ENCODE data around the gene TMEM256.
A peak's percentile ranks its signal among the peaks of the same experiment; 100 is the strongest.

The TMEM256 gene

DNA sequence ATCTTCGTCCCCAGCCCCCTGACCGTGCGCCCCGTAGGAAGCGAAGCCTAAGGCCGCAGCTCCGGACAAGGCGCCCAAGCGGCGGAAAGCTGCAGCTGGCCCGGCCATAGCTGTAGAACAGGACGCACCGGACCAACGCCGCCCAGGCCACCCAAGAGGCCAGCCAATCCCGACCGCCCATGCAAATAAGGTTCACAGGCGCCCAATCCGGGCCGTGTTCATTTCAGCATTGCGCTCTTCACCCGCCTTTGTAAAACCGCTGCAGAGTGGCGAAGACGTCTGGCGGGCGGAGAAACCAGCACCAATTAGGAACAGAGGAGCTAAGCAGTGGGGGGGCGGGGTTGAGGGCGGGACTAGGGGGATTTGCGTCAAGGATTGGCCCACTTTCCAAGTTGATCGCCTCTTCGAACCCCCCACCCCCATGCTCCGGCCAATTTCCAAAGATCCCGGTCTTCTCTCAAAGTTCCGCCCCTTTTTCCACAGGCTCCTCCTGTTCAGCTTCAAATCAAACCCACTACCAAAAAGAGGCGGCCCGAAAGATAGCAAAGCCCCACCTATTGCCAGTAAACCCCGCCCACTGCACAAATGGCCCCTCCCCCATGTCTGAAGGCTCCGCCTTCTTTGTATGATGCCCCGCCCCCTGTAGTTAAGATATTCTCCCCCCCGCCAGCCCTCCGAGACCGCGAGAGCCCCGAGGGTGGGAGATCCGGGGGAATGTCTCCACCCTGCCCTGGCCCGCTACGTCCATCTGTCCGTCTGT, at the start of gene TMEM256:
Gene TMEM256, minus strand, starts transcription at position 121 of the 760 bp plus-strand sequence. Its CDS starts 13 bp downstream, at position 108.
- peak; percentile 99 for DNase-seq

DNA sequence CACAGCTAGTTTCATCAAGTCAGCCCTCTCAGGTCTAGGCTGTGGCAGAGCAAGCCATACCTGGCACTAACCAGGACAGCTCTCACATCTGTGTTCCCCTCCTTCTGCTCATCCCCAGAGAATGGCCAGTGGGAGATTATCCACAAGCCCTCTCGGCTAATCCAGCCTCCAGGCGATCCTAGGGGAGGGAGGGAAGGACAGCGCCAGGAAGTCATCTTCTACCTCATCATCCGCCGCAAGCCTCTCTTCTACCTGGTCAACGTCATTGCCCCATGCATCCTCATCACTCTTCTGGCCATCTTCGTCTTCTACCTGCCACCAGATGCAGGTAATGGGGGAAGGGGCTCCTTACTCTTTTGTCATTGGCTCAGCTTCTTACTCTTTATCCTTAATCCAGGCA, 44.6 kb upstream of the TMEM256 start:
- DNase-seq: no peak

DNA sequence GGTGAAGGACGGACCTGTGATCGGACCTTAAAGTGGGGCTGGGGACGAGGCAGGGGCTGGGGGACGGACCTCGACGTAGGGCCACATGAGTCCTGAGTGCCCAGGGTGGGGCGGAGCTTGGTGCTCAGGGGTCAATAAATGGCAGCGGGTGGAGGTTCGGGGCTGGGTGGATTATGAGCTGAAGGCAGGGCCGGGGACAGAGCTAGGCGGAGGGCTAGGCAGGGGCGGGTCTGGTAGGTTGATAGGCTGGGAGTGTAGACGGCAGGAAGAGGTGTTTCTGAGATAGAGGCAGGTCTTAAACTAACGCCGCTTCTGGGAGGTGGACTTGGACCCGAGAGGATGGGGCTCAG, 41.7 kb upstream of the TMEM256 start:
- peak; percentile 39 for DNase-seq

DNA sequence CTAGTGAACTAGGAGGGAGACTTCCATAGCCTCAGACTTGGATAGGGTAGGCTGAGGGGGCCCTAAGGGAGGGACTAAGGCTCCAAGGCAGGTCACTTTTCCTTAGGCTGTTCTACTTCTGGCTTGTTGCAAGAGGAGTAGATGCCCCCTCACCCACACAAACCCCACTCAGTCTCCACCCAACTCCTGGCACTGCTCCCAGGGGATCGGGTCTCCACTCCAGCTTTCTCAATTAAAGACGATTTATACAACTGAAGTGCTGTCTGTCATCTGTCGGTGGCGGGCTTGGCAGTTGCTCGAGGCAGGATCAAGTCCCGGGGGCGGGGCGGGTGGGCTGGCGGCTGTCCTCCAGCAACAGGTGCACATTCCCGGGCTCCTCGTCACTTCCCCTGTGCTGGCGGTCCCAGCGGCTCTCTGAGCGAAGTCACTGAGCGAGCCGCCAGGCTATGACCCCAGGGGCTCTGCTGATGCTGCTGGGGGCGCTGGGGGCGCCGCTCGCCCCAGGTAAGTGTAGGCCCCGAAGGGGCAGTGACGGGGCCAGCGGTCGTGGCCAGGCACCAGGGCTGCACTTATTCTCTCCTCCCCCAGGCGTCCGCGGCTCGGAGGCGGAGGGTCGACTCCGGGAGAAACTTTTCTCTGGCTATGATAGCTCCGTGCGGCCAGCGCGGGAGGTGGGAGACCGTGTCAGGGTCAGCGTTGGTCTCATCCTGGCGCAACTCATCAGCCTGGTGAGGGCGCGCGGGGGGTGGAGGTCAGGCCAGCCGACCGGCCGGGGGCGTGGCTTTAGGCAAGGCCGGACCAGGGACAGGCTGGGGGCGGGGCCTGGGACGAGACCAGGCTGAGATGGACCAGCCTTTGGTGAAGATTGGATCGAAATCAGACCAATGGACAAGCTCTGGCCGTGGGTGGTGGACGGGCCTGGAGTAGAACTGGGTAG, 41.1 kb upstream of the TMEM256 start, which contains the start of gene CHRNB1:
Gene CHRNB1, plus strand, starts transcription at position 380 of the 937 bp plus-strand sequence. Its CDS starts 67 bp downstream, at position 447.
- DNase-seq: peak; percentile 12

DNA sequence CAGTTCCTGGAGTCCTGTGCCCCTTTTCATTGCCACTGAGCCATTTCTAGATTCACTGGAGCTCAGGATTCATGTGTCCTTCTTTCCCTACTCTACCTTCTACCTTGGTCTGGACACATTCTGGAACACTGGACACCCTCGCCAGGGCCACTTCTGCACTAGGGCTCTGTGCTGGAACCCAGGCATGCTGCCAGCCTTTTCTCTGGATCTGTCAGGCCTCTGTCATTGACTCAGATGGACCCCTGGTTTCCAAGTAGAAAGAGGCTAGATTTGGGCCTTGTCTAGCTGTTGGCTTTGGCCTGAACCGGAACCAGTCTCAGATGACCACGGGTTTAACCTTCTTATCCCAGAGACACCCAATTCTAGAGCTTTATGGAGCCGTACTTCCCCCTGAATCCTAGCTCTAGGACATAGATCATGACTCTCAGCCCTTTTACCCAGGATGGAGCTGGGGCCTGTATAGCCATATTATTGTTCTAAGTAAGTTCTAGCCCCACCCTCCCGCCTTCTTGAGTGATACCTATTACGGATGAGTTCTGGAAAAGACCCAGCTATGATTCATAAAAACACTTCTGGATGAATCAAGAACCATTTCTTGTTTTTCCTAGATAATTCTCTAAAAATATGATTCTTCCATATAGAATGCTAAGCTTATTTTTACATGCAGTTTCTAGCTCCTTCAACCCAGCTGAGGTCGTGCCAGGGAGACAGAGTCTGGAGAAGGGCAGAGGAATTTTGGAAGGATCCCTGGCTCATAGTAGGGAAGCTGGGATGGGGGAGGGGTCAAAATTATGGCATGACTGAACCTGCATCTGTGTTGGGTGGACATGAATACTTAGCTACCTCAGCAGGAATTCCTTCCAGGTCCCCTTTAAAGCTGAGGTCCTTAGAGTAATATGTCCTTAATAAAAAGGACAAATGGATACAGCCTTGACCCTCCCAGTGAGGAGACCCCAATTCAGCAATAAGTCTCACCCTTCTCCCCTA, 39.9 kb upstream of the TMEM256 start:
- DNase-seq: no peak

DNA sequence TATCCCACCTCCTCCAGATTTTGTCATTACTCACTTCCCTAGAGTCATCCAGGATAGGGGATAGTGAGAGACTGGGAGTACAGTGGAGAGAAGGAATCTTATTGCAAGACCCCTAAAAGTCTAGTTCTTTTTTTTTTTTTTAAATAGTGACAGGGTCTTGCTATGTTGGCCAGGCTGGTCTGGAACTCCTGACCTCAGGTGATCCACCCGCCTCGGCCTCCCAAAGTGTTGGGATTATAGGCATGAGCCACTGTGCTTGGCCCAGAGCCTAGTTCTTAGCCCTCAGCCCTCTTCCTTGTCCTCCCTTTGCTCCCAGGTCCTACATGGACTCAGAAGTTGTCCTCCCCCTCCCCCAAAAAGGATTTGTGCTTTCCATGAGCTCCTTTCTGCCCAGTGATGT, 38.2 kb upstream of the TMEM256 start:
- no peak for DNase-seq

DNA sequence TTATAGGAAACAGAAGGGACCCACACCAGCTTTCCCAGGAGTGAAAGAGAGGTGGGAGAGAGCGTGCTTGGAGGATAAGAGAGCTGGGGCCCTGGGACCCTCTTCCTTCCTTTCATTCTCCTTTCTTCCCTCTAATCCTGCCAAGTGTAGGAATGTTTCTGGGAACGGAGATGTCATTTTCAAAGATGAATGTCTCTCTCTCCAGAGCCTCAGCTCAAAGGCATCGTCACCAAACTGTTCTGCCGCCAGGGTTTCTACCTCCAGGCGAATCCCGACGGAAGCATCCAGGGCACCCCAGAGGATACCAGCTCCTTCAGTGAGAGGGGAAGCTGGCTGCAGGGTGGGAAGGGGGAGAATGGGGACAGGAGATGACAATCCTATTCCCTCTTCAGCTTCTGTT, 37.4 kb upstream of the TMEM256 start:
- no peak for DNase-seq

DNA sequence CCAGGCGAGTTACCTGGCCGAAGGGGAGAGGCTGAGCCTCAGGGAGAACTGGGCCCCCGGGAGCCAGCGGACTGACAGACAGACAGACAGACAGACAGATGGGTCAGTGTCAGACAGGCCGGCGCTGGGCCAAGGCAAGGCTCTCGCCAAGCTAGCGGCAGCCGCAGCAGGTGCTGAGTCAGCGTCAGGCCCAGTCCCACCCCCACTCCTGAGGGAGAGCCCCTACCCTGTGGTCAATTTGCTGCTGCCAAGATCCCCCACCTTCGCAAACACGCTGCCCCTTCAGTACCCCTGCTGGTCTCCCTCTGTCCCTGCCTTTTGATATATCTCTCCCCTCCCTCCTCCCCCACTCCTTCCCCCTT, 36.9 kb upstream of the TMEM256 start:
- DNase-seq: no peak

DNA sequence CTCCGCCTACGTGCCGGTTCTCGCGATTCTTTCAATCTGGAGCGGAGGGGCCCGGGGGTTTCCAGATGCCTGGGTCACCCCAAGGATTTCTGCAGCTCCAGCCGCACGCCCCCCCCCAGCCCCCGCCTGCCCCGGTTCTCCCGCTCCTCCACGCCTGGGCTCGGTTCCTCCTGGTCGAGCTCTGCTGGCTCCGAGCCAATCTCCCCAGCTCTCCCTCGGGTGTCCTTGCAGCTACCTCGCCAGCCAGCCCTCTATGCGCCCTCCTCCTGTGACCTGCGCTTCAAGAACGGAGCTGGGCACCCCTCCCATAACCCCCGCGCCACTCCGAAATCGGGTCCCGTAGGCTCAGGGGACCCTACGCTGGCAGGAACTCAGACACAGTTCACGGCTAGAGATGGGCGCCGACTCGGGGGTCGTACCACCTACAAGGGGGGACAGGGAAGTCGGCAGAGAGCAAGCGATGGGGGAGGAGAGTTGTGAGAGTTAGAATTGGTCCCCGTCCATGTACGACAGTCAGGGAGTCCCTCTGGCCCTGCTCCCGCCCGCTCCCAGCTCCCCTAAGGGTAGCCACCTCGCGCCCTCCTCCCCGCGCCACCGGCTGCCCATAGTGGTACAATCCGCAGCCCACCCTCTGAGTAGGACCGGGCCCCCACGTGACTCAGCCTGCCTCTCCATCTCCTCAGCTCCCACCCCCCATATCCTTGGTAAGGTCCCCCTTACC, 36.4 kb upstream of the TMEM256 start:
- peak; percentile 67 for DNase-seq

DNA sequence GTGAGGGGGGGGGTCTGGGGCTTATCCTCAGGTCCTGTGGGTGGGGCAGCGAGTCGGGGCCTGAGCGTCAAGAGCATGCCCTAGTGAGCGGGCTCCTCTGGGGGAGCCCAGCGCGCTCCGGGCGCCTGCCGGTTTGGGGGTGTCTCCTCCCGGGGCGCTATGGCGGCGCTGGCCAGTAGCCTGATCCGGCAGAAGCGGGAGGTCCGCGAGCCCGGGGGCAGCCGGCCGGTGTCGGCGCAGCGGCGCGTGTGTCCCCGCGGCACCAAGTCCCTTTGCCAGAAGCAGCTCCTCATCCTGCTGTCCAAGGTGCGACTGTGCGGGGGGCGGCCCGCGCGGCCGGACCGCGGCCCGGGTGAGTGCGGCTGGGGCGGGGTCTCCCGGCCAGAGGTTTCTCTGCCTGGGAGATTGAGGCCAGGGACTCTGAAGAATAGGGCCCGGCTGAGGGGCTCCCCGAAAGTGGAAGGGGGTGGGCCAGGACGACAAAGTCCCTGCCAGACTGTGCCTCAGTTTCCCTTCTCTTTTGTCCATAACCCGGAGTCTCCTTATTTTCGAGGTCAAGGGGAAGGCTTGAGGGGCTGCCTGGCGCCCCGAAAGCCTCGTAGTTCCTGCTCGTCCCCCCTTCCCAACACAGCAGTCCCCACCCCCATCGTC, 35.7 kb upstream of the TMEM256 start, which contains the start of gene FGF11:
Gene FGF11, plus strand, starts transcription at position 51 of the 651 bp plus-strand sequence. Its CDS starts 109 bp downstream, at position 160.
- DNase-seq: no peak

DNA sequence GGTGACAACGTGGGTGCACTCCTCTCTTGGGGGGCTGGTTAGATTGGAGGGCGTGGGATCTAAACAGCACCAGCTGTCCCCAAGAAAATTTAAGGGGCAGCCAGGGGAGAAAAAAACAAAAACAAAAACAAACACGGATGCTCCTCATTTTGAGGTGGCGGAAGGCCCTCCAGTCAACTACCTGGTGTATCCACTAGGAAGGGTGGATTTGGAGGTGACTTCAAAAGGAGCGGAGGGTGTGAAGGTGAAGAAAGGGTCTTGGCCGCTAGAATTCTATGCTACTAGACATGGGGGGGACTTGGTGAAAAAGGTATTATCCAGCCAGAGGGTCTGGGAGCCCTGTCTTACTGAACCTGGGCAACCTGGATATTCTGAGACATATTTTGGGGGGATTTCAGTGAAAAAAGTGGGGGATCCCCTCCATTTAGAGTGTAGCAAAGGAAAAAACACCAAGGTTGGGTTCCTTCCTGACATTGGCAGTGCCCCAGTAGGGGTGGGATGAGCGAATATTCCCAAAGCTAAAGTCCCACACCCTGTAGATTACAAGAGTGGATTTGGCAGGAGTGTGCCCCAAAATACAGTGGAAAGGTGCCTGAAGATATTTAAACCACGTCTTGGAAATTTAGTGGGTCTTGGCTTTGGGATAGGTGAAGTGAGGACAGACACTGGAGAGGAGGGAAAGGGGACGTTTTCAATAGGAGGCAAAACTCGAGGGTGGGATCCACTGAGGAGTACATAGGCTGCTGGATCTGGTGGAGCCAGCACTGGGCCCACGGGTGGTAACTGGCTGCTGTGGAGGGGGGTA, 35.0 kb upstream of the TMEM256 start:
- DNase-seq: no peak

DNA sequence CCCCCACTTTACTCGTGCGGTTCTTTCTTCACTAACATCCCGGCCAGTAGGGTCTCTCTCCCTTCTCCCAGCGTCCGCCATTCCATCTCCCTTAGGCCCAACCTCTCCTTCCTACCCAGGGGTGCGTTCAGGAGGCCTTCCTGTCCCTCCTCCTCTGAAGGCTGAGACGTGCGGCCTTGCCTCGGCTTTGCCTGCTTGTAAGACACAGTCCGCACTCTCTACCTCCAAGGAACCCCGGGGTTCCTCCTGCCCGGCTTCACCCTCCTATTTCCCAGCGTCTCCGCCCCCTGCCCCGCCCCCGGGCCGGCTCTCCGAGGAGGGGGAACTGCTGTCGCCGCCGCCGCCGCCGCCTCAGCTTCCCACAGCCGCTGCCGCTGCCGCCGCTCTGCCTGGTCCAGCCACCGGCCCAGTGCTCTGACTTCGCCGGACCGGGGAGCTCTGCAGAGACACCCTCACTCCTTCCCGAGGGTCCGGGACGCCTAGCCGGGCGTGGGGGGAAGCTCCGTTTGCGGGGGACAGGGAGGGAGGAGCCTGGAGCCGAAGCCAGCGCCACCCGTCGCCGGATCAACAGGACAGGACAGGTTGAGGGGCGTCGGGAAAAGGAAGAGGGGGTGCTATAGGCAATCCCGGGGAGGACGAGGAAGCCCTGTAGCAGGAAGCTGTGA, 34.2 kb upstream of the TMEM256 start:
- DNase-seq: no peak

DNA sequence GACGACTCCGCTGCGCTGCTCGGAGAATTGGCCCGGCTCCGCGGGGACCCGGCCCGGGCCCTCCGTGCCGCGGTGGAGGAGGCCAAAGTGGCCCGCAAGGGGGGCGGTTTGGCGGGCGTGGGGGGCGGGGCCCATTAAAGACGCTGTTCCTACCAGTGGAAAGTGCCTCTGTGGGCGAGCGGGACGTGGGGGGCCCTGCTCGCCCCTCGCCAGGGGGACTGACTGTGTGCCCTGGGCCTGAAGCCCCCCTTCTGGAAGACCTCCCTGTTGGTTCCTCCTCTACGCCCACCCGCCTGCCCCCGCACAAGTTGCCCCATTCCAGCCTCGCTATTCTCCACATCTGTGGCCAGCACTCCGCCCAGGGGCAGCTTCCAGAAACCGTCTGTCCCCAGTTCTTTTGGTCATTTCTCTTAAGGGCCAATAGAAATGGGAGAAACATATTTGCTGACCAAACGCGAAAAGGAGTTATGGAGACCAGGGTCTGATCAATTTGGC, 33.5 kb upstream of the TMEM256 start:
- no peak for DNase-seq

DNA sequence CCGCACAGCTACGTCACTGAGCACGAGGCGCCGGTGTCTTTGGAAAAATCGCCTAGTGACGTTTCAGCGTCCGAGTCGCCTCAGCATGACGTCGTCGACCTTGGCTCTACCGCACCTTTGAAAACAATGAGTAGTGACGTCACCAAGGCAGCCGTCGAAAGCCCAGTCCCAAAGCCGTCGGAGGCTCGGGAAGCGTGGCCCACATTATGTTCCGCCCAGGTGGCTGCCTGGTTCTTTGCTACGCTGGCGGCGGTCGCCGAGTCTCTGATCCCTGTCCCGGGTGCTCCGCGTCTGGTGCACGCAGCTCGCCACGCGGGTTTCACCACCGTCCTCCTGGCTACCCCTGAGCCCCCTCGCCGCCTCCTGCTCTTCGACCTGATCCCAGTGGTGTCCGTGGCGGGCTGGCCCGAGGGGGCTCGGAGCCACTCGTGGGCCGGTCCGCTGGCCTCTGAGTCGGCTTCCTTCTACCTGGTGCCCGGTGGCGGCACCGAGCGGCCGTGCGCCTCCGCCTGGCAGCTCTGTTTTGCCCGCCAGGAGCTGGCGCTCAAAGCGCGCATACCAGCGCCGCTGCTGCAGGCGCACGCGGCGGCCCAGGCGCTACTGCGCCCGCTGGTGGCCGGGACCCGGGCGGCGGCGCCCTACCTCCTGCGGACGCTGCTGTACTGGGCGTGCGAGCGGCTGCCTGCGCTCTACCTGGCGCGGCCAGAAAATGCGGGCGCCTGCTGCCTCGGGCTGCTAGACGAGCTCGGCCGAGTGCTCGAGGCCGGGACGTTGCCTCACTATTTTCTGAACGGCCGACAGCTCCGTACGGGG, 32.9 kb upstream of the TMEM256 start:
- peak; percentile 54 for DNase-seq

DNA sequence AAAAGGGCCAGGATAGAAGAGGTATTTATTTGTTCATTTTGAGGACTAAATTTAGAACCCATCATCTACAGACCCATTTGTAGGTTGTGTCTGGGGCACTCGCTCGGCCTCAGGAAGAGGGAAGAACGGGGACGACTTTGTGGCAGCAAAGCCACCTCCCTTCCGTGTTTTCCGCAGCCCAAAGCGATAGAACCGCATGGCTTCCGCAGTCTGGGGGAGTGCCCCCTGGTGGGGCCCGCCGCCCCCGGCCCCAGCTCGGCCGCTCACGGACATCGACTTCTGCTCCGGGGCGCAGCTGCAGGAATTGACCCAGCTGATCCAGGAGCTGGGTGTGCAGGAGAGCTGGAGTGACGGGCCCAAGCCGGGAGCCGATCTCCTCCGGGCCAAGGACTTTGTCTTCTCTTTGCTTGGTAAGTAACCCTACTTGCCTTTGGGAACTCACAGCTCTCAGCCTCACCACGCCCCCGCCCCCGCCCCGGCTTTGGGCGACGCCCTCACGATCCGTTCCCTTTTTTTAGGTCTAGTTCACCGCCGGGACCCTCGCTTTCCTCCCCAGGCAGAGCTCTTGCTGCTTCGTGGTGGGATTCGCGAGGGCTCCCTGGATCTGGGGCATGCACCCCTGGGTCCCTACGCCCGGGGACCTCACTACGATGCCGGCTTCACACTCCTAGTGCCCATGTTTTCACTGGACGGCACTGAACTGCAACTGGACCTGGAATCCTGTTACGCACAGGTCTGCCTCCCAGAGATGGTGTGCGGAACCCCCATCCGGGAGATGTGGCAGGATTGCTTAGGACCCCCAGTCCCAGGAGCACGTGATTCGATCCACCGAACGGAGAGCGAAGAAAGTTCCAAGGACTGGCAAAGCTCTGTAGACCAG, 32.0 kb upstream of the TMEM256 start:
- DNase-seq: no peak

DNA sequence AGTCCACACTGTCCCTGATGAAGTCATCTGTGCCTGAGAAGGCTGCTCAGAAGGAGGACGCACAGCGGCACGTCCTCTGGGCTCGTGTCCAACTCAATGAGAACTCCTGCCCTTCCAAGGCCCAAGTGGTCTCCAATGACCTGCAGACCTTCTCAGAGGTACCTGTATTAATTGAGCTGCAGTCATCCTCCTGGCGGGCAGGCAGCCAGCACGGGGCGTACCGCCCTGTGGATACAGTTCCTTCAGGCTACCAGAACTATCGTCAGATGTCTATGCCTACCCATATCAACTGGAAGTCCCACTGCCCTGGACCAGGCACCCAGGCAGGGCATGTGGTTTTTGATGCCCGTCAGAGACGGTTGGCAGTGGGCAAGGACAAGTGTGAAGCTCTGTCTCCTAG, 28.4 kb upstream of the TMEM256 start:
- no peak for DNase-seq

DNA sequence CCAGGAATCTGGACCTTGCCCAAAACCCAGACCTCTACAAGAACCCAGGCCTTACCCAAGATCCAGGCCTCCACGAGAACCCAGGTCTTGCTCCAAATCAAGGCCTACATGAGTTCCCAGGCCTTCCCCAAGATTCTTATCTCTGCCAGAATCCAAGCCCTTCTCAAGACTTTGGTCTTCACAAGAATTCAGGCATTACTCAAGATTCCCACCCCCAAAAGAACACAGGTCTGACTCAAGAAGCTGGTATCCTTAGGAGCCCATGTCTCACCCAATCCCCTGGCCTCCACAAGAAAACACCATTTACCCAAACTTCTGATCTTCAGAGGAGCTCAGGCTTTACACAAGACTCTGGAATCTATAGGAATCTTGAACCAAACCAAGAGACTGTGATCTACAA, 27.3 kb upstream of the TMEM256 start:
- DNase-seq: no peak

DNA sequence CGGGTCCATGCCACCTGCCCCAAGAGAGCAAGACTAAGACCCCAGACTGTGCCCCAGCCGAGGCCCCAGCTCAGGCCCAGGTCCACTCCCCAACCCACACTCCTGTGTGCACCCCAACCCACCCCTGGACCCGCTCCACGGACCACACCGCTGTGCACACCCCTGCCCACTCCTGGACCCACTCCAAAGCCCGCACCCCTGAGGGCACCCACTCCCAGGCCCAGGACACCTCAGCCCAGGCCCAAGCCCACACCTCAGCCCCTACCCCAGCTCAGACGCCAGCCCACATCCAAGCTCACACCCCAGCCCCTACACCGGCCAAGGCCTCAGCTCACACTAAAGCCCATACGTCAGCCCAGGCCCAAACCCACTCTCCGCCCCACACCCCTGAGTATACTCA, 25.8 kb upstream of the TMEM256 start:
- DNase-seq: no peak

Measured in DMS79 (cell line).